ENCODE data around the gene TRIM29. TPM values are rescaled to one million over a fixed set of nuclear protein-coding genes. Genes with fewer than 3 reads are reported as not detected.
A peak's percentile ranks its signal among the peaks of the same experiment; 100 is the strongest.

TRIM29 gene
- total and polyA plus RNA-seq, 4 donors, result 0.13 to 3.6 (median 0.84) TPM

DNA sequence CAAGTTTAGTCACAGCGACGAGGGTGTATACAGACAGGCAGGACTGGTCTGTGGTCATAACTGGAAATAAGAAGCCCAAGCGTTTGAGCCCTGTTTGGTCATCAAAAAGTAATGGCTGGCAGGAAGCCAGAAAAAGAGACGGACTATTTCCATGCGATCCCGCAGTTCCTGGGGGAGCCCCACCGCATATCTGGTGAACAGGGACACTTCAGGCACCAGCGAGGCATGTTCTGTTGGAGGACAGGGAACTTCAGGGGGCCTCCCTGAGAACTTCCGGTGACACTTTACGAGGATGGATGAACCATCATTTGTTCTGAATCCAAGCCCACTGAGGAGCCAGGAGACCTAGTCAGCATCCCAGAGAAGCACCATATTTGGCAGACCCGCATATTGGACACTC is 29.7 kb upstream of the TRIM29 start:
- no peak overlapping the region for H3K27ac ChIP-seq (ENCODE audit: low read depth in 1 of 2, low read length in 2 of 2)
- intact Hi-C loops (cut with DNase I), result no loop called here
- ATAC-seq (ENCODE audit: low FRiP score), result no peak
- no peaks in the 10 kb centered on the region for H3K27me3 ChIP-seq (ENCODE audit: control insufficient read depth in 1 of 2, insufficient read depth in 2 of 2, low read length in 1 of 2)
- no peaks in the 10 kb centered on the region for H3K36me3 ChIP-seq (ENCODE audit: control insufficient read depth in 1 of 2, insufficient read depth in 2 of 2, low read length in 1 of 2)
- no peak for DNase-seq
- H3K4me1 ChIP-seq (ENCODE audit: control insufficient read depth in 1 of 2, insufficient read depth in 2 of 2, low read length in 2 of 2), result no peaks in the 10 kb centered on the region
- 55 to 67% methylated on average over 11 of the region's 11 CpGs for WGBS, 2 donors
- no peaks in the 10 kb centered on the region for H3K9me3 ChIP-seq (ENCODE audit: control insufficient read depth, low read length)
- H3K4me3 ChIP-seq (ENCODE audit: low read length in 2 of 2), result no peak overlapping the region

DNA sequence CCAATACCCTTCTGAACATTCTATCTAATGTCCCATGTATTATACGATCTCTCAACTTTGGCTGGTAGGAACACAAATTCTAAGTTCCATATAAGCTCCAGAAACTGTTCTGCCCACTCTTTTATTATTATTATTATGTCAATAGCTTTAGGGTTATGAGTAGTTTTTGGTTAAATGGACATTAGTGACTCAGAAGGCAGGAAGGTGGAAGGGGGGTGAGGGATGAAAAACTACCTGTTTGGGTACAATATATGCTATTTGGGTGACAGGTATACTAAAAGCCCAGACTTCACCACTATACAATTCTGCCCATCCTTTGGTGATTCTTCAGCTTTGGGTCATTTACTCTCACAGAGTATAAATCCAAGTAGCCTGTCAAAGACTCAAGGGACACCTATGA is 22.5 kb upstream of the TRIM29 start:
- DNase-seq, result no peak
- peaks cover 4% of the 10 kb centered on the region for H3K9me3 ChIP-seq (ENCODE audit: control insufficient read depth, low read length)
- no peak overlapping the region for H3K27ac ChIP-seq (ENCODE audit: low read depth in 1 of 2, low read length in 2 of 2)
- no peaks in the 10 kb centered on the region for H3K36me3 ChIP-seq (ENCODE audit: control insufficient read depth in 1 of 2, insufficient read depth in 2 of 2, low read length in 1 of 2)
- no peaks in the 10 kb centered on the region for H3K4me1 ChIP-seq (ENCODE audit: control insufficient read depth in 1 of 2, insufficient read depth in 2 of 2, low read length in 2 of 2)
- no peak overlapping the region for H3K4me3 ChIP-seq (ENCODE audit: low read length in 2 of 2)
- ATAC-seq (ENCODE audit: low FRiP score), result no peak
- 68 to 79% methylated on average over 1 of the region's 1 CpG for WGBS, 2 donors
- H3K27me3 ChIP-seq (ENCODE audit: control insufficient read depth in 1 of 2, insufficient read depth in 2 of 2, low read length in 1 of 2), result peaks cover 0 to 1% of the 10 kb centered on the region in 2 donors
- intact Hi-C loops (cut with DNase I), result no loop called here

DNA sequence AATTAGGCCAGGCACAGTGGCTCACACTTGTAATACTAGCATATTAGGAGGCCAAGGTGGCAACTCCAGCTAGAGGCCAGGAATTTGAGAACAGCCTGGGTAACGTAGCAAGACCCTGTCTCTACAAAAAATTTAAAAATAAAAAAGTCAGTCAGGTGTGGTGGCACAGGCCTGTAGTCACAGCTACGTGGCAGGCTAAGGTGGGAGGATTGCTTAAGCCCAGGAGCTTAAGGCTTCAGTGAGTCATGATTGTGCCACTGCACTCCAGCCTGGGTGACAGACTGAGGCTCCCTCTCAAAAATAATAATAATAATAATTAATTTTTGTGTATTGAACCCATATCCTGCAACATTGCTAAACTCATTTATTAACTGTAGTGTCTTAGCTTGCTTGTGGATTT is 15.3 kb upstream of the TRIM29 start:
- Histone ChIP-seq H3K9me3 (ENCODE audit: control insufficient read depth, low read length) (peaks cover 4% of the 10 kb centered on the region), H3K27me3 (ENCODE audit: control insufficient read depth in 1 of 2, insufficient read depth in 2 of 2, low read length in 1 of 2) (peaks cover 0 to 1% of the 10 kb centered on the region in 2 donors), H3K27ac (ENCODE audit: low read depth in 1 of 2, low read length in 2 of 2) (no peak overlapping the region), H3K36me3 (ENCODE audit: control insufficient read depth in 1 of 2, insufficient read depth in 2 of 2, low read length in 1 of 2) (no peaks in the 10 kb centered on the region), H3K4me3 (ENCODE audit: low read length in 2 of 2) (no peak overlapping the region), H3K4me1 (ENCODE audit: control insufficient read depth in 1 of 2, insufficient read depth in 2 of 2, low read length in 2 of 2) (no peaks in the 10 kb centered on the region)
- intact Hi-C loops (cut with DNase I), result no loop called here
- DNase-seq (no peak), ATAC-seq (ENCODE audit: low FRiP score) (no peak)
- WGBS, 2 donors, result 70 to 74% methylated on average over 2 of the region's 2 CpGs

DNA sequence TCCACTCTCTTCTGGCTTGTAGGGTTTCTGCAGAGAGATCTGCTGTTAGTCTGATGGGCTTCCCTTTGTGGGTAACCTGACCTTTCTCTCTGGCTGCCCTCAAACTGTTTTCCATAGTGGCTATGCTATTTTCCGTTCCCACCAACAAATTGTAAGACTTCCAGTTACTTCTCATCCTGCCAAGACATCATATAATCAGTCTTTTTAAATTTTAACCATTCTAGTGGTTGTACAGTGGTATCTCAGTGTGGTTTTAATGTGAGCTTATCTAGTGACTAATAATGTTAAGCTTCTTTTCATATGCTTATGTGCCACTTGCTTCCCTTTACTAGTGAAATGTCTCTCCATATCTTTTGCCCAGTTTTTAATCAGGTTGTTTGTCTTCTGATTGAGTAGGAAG is 13.6 kb upstream of the TRIM29 start:
- WGBS, 2 donors, result 57 to 67% methylated on average over 1 of the region's 1 CpG
- H3K27me3 ChIP-seq (ENCODE audit: control insufficient read depth in 1 of 2, insufficient read depth in 2 of 2, low read length in 1 of 2), result peaks cover 0 to 4% of the 10 kb centered on the region in 2 donors
- no peaks in the 10 kb centered on the region for H3K36me3 ChIP-seq (ENCODE audit: control insufficient read depth in 1 of 2, insufficient read depth in 2 of 2, low read length in 1 of 2)
- peaks cover 2% of the 10 kb centered on the region for H3K9me3 ChIP-seq (ENCODE audit: control insufficient read depth, low read length)
- H3K27ac ChIP-seq (ENCODE audit: low read depth in 1 of 2, low read length in 2 of 2), result no peak overlapping the region
- no peak overlapping the region for H3K4me3 ChIP-seq (ENCODE audit: low read length in 2 of 2)
- ATAC-seq (ENCODE audit: low FRiP score), result no peak
- no peaks in the 10 kb centered on the region for H3K4me1 ChIP-seq (ENCODE audit: control insufficient read depth in 1 of 2, insufficient read depth in 2 of 2, low read length in 2 of 2)
- no peak for DNase-seq
- intact Hi-C loops (cut with DNase I), result no loop called here

DNA sequence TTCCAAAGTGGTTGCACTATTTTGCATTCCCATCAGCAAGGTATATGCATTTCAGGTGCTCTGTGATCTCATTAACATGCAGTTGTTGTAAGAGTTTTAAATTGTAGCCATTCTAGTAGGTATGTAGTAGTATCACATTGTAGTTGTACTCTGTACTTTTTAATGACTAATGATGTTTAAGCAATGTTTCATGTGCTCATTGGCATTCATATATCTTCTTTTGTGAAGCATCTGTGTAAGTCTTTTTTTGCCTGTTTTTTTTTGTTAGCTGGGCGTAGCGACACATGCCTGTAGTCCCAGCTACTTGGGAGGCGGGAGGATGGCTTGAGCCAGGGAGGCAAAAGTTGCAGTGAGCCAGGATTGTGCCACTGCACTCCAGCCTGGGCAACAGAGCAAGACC is 11.3 kb upstream of the TRIM29 start:
- 89% methylated on average over 3 of the region's 3 CpGs for WGBS, 2 donors
- no peaks in the 10 kb centered on the region for H3K36me3 ChIP-seq (ENCODE audit: control insufficient read depth in 1 of 2, insufficient read depth in 2 of 2, low read length in 1 of 2)
- H3K27ac ChIP-seq (ENCODE audit: low read depth in 1 of 2, low read length in 2 of 2), result no peak overlapping the region
- intact Hi-C loops (cut with DNase I), result no loop called here
- no peak for DNase-seq
- peaks cover 0 to 2% of the 10 kb centered on the region in 2 donors for H3K27me3 ChIP-seq (ENCODE audit: control insufficient read depth in 1 of 2, insufficient read depth in 2 of 2, low read length in 1 of 2)
- no peaks in the 10 kb centered on the region for H3K9me3 ChIP-seq (ENCODE audit: control insufficient read depth, low read length)
- no peak overlapping the region for H3K4me3 ChIP-seq (ENCODE audit: low read length in 2 of 2)
- no peak for ATAC-seq (ENCODE audit: low FRiP score)
- no peaks in the 10 kb centered on the region for H3K4me1 ChIP-seq (ENCODE audit: control insufficient read depth in 1 of 2, insufficient read depth in 2 of 2, low read length in 2 of 2)

DNA sequence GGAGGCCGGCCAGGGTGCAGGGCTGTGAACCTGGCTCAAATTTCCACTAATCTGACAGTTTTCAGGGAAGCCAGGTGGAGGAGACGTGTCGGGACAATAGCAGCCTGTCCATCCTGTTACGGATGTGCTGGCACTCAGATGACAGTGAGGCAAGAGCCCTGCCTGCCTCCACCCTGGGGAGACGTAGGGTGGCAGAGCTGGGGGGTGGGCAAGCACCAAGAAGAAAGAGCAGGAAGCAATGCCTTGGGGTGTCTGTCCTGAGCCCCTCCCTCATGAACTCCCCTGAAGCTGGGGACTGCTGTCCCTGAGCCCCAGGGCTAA is 10.0 kb upstream of the TRIM29 start:
- H3K4me3 ChIP-seq (ENCODE audit: low read length in 2 of 2), result no peak overlapping the region
- no peak overlapping the region for H3K27ac ChIP-seq (ENCODE audit: low read depth in 1 of 2, low read length in 2 of 2)
- peaks cover 0 to 2% of the 10 kb centered on the region in 2 donors for H3K27me3 ChIP-seq (ENCODE audit: control insufficient read depth in 1 of 2, insufficient read depth in 2 of 2, low read length in 1 of 2)
- 51 to 55% methylated on average over 5 of the region's 5 CpGs for WGBS, 2 donors
- DNase-seq (no peak), ATAC-seq (ENCODE audit: low FRiP score) (no peak)
- intact Hi-C loops (cut with DNase I), result no loop called here
- H3K9me3 ChIP-seq (ENCODE audit: control insufficient read depth, low read length), result no peaks in the 10 kb centered on the region
- H3K36me3 ChIP-seq (ENCODE audit: control insufficient read depth in 1 of 2, insufficient read depth in 2 of 2, low read length in 1 of 2), result no peaks in the 10 kb centered on the region
- no peaks in the 10 kb centered on the region for H3K4me1 ChIP-seq (ENCODE audit: control insufficient read depth in 1 of 2, insufficient read depth in 2 of 2, low read length in 2 of 2)

DNA sequence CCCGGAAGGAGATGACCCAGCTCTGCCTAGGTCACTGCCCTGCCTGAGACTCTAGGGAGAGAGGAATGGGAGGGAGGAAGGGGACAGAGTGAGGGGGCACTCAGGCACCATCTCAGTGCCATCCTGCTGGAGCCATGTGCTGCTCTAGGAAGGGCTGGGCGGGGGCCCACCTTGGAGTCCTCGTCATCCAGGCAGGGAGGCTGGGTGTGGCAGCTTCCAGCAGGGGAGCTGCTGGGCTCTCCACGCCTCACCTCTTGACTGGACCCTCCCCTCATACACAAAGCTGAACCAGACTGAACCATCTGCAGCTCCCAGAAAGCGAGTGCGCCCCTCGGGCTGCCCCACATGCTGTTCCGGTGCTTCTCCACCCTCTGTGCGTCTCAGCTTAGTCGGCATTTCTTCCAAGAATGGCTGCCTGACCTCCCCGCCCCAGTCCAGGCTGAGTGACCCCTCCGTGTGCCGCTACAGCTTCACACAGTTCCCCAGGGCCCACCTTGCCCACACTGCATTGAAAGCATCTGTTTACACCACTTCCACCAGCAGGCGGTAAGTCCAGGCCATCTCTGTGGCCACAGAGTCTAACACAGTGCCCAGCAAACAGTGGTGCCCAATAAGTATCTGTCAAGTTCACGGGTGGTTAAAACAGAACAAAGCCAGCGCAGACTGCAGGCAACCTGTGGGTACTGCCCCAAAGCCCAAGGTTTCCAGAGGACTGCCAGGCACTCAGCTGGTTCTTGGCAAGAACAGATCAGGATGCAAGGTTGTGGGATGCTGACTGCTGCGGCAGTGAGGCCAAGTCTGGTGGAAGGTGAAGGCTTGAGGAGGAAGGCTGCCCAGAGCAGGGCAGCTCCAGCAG is 9.4 kb upstream of the TRIM29 start:
- peaks cover 0 to 2% of the 10 kb centered on the region in 2 donors for H3K27me3 ChIP-seq (ENCODE audit: control insufficient read depth in 1 of 2, insufficient read depth in 2 of 2, low read length in 1 of 2)
- no peaks in the 10 kb centered on the region for H3K36me3 ChIP-seq (ENCODE audit: control insufficient read depth in 1 of 2, insufficient read depth in 2 of 2, low read length in 1 of 2)
- ATAC-seq (ENCODE audit: low FRiP score), result peak; percentile 44
- WGBS, 2 donors, result 65 to 66% methylated on average over 17 of the region's 17 CpGs
- H3K9me3 ChIP-seq (ENCODE audit: control insufficient read depth, low read length), result no peaks in the 10 kb centered on the region
- no peak overlapping the region for H3K4me3 ChIP-seq (ENCODE audit: low read length in 2 of 2)
- no peaks in the 10 kb centered on the region for H3K4me1 ChIP-seq (ENCODE audit: control insufficient read depth in 1 of 2, insufficient read depth in 2 of 2, low read length in 2 of 2)
- no peak for DNase-seq
- no peak overlapping the region for H3K27ac ChIP-seq (ENCODE audit: low read depth in 1 of 2, low read length in 2 of 2)
- intact Hi-C loops (cut with DNase I), result no loop called here

DNA sequence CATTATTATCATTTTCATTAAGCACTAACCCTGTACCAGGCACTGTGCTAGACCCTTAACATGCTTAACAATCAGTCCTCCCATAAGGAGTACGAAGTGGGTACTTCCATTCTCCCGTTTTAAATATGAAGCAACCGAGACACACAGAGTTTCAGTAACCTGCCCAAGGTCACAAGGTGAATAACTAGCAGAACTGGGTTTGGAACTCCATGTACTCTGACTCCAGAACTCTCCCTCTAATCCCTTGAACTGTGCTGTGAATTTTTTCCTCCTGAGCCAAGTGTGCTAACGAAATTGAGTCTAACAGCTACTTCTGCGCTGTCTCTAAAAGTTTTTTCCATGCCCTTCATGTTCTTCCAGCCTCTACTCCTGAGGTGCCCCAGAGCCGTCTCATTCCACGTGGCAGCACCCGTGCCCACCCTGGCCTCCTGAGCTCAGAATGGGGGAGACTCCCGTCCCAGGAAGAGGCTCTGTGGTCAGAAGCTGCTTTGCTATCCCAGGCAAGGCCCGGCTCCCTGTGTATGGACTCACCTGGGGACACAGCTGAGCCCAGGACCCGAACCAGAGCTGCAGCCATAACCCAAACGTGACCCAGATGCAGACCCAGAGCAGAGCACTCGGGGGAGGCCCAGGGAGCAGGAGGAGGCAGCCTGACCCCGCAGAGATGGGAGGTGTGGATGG is 8.6 kb upstream of the TRIM29 start:
- intact Hi-C loops (cut with DNase I), result no loop called here
- H3K27me3 ChIP-seq (ENCODE audit: control insufficient read depth in 1 of 2, insufficient read depth in 2 of 2, low read length in 1 of 2), result peaks cover 0 to 2% of the 10 kb centered on the region in 2 donors
- DNase-seq, result no peak
- no peaks in the 10 kb centered on the region for H3K9me3 ChIP-seq (ENCODE audit: control insufficient read depth, low read length)
- H3K4me3 ChIP-seq (ENCODE audit: low read length in 2 of 2), result no peak overlapping the region
- WGBS, 2 donors, result 65 to 73% methylated on average over 14 of the region's 14 CpGs
- no peaks in the 10 kb centered on the region for H3K4me1 ChIP-seq (ENCODE audit: control insufficient read depth in 1 of 2, insufficient read depth in 2 of 2, low read length in 2 of 2)
- no peak overlapping the region for H3K27ac ChIP-seq (ENCODE audit: low read depth in 1 of 2, low read length in 2 of 2)
- ATAC-seq (ENCODE audit: low FRiP score), result peak; percentile 26
- H3K36me3 ChIP-seq (ENCODE audit: control insufficient read depth in 1 of 2, insufficient read depth in 2 of 2, low read length in 1 of 2), result no peaks in the 10 kb centered on the region

DNA sequence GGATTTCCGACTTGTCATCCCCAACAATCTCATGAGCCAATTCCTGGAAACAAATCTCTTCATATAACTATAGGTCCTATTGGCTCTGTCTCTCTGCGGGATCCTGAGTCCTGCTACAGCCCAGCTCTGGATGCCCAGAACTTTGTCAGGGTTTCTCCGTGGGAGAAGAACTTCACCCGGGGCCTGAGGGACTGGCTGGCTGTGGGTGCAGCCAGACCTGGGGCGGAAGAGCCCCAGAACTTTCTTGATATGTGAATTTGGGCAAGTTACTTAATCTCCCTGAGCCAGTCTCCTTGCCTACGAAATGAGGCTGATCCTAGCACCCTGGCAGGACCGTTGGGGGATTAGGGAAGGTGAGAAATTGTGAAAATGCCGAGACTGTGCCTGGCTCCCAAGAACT is 6.6 kb upstream of the TRIM29 start:
- Histone ChIP-seq H3K9me3 (ENCODE audit: control insufficient read depth, low read length) (no peaks in the 10 kb centered on the region), H3K27ac (ENCODE audit: low read depth in 1 of 2, low read length in 2 of 2) (no peak overlapping the region), H3K27me3 (ENCODE audit: control insufficient read depth in 1 of 2, insufficient read depth in 2 of 2, low read length in 1 of 2) (peaks cover 0 to 2% of the 10 kb centered on the region in 2 donors), H3K4me3 (ENCODE audit: low read length in 2 of 2) (no peak overlapping the region), H3K36me3 (ENCODE audit: control insufficient read depth in 1 of 2, insufficient read depth in 2 of 2, low read length in 1 of 2) (no peaks in the 10 kb centered on the region), H3K4me1 (ENCODE audit: control insufficient read depth in 1 of 2, insufficient read depth in 2 of 2, low read length in 2 of 2) (no peaks in the 10 kb centered on the region)
- 47 to 58% methylated on average over 8 of the region's 8 CpGs for WGBS, 2 donors
- intact Hi-C loops (cut with DNase I), result no loop called here
- no peak for DNase-seq
- no peak for ATAC-seq (ENCODE audit: low FRiP score)

Measured in aorta (tissue), 5 donors.